ENCODE results near the gene DIS3L2.
"Not testable (repeated sequence)": the region's sequence is repeated elsewhere in the genome, so short reads cannot be mapped to it uniquely, and the experiment has no call there.

The DIS3L2 gene

DNA sequence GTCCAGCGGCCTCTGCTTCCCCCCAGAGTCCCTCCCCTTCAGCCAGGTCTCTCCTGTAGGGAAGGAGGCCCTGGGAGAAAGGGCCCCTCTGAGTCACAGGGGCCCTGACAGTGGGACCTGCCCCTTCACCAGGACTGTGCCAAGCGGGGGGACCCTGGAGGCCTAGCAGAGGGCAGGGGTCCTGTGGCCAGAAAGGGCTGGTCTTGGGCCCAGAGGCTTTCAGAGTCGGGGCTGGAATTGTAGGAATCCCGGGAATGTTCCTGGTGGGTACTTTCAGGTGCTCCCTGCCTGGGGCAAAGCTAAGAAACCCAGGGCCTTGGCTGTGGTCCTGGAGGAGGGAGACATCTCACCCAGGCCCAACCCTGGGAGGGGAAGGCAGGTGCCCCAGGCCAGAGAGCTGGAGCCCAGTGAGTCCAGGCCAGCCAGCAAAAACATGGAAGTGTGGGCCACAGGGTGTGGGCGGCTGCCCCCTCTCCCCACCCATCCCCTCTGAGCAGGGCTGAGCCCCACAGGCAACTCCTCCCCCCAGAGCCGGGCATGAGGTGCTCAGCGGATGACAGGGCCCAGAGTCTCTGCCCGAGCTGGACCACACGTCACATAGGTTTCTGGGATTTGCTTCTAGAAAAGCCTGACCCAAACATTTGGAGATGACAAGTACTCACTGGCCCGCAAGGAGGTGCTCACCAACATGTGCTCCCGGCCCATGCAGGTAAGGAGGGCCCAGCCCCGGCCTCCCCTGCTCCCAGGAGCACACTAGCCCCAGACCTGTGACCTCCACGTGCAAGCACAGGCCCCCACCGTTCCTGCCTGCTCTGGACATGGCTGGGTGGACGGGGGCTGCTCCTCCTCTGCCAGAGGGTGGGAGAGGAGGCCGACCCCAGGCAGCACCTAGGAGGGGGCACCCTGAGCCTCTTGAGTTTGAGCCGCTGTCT lies 368.8 kb downstream of the DIS3L2 start:
- no peak for DNase-seq (ENCODE audit: low read depth in 4 of 4, low spot score in 1 of 4)

DNA sequence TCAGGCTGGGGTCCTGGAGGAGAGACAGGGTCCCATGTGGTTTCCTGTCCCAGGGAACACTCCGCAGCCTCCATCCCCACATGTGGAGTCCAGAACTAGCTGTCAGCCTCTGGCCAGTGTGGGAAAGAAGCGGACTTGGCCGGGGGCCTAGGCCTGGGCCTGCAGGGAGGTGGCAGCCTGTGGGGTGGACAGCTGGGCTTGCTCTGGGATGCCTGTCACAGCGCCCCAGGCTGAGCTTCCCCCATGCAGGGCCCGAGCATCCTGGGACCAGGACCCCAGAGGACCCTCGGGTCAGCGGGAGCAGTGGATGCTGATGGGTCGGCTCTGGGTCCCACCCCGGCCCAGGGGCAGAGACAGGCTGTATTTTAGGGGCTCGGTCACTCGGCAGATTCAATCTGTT lies 369.5 kb downstream of the DIS3L2 start:
- not testable (repeated sequence) for DNase-seq (ENCODE audit: low read depth in 4 of 4, low spot score in 1 of 4)

DNA sequence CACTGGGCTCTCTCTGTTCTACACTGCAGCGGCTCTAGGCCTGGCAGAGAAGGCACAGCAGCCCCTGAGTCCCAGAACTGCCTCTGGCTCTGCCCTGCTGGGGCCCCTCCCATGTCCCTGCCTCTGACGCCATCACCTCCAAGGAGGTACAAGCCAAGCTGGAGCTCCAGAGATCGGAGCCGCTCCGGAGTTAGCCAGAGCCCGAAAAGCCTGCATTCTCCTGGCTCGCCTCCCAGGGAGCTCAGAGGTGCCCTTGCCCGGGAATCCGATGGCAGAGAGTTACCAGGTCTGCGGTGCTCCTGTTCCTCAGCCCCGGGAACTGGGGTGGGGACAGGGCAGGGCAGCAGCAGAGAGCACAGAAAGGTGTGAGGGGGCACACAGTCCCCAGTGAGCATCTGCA lies 370.1 kb downstream of the DIS3L2 start:
- DNase-seq (ENCODE audit: low read depth in 4 of 4, low spot score in 1 of 4): not testable (repeated sequence)

DNA sequence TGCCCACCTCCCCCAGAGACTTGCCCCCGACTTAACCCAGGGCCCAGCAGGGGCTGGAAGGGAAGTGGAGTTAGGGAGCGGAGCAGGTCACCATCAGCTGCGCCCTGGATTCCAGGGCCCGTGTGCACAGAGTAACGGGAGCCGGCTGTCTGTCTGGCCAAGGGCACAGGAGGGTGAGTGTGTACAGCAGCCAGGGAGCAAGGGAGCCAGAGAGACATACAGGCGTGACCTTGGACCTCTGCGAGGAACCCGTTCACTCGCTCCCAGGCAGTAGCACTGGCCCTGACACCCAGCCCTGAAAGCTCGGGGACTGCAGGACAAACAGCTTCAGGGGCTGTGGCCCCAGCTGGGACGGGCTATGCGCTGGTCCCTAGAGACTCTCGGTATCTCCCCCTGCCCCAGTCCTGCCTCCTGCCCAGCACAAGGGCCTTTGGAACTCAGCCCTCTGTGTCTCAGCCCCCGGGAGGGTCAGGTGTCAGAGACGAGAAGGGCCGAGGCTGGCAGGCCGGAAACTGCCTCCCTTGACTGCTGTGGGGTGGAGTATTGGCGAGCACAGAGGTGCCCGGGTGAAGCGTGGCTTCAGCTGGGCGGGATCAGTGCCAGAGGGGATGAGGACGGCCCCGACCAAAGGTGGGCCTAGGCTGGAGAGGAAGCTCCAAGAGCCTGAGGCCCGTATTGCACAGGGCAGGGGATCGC lies 370.9 kb downstream of the DIS3L2 start:
- not testable (repeated sequence) for DNase-seq (ENCODE audit: low read depth in 4 of 4, low spot score in 1 of 4)

DNA sequence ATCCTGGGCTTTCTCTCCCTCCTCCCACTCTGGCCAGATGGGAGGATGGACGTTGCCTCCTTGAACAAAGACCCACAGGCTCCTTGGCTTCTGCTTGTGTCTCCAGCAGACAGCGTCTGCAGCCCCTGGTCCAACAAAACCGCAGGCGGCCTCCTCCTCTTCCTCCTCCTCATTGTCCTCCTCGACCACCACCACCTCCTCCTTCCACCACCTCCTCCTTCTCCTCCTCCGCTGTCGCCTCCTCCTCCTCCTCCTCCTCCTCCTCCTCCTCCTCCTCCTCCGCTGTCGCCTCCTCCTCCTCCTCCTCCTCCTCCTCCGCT lies 371.4 kb downstream of the DIS3L2 start:
- no peak for DNase-seq (ENCODE audit: low read depth in 4 of 4, low spot score in 1 of 4)

DNA sequence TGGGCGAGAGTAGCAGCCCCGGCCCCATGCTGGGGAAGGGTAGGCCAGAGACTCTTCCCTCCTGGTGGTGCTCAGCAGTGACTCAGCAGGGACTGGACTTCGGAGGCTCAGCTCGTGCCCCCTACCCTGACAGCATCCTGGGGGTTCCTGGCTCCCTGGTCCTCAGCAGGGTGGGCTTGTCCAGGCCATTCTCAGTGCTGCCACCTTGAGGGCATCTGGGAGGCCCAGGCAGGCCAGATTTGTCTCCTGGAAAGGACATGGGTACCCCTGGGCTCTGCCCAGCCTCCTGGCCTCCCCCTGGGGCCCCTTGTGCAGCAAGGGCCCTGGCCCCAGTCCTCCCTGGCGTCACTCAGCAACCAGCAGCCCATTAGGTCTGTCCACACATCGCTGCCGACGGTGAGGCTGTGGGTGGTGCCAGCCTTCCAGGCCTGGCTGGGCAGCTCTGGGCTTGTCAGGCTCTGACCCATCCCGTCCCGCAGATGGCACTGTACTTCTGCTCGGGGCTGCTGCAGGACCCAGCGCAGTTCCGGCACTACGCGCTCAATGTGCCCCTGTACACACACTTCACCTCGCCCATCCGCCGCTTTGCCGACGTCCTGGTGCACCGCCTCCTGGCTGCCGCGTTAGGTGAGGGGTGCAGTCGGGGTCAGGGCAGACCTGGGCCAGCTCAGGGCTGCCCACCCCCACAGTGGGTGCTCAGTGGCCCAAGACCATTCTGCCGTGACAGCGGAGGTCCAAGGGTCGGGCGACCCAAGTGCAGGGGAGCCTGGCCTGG lies 372.0 kb downstream of the DIS3L2 start:
- DNase-seq (ENCODE audit: low read depth in 4 of 4, low spot score in 1 of 4): no peak

DNA sequence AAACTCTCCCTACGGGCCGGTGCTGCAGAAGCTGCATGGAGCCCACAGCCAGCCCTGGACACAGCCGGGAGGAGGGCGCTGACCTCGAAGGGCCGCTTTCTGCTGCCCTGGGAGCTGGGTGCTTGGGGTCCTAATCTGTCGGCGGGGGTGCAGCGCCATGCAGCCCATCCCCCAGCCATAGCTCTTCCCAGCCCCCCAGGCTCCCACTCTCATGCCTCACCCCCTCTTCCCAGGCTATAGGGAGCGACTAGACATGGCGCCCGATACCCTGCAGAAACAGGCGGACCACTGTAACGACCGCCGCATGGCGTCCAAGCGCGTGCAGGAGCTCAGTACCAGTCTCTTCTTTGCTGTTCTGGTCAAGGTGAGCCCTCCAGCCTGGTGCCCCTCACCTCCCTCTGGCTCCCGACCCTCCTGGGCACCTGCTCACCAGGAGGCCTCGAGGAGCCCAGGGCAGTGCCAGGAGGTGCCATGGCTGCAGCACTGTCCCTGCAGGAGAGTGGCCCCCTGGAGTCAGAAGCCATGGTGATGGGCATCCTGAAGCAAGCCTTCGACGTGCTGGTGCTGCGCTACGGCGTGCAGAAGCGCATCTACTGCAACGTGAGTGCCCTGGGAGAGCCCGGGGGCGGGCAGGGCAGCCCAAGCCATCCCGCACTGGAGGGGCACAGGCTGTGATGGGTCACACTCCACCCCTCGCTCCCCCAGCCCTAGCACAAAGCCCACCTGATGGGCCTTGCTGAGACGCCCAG lies 372.8 kb downstream of the DIS3L2 start:
- DNase-seq (ENCODE audit: low read depth in 4 of 4, low spot score in 1 of 4): not testable (repeated sequence)

DNA sequence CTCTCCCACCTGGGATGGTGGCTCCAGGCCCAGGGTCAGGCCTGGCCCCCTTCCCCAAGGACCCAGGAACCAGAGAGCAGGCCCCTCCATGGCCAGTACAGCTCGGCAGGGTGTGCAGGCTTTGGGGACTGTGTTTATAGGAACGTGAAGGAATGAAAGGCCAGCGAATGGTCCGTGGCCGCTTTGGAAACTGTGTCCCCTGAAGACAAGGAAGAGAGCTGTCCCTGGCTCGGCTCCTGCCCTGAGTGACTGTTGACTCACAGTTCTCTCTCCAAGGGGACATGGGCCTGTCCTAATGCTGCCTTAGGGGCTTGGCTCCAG lies 373.3 kb downstream of the DIS3L2 start:
- DNase-seq (ENCODE audit: low read depth in 4 of 4, low spot score in 1 of 4): not testable (repeated sequence)

DNA sequence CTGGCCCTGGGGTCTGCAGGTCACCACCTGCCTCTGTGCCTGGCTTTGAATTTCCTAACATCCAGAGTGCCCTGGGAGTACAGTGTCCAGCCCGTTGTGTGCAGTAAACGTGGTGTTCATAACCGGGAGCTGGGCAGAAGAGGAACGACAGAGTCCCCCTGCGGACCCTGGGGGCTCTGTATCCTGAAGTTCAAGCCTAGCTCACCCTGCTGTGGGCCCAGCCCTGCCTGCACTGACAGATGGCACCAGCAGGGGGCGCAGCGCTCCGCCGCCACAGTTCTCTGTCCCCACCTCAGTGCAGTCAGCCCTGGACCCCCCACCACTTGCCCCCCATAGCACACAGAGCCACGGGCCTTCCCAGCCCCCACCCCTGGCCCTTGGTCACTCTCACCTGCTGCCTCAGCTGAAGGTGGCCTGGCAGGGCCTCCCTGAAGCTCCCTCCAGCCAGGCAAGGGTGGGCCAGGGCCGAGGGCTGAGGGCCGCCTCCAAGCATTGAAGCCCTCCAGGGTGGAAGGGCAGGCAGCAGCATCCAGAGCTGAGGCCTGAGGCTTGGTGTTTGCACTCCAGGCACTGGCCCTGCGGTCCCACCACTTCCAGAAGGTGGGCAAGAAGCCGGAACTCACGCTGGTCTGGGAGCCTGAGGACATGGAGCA lies 373.8 kb downstream of the DIS3L2 start:
- not testable (repeated sequence) for DNase-seq (ENCODE audit: low read depth in 4 of 4, low spot score in 1 of 4)

DNA sequence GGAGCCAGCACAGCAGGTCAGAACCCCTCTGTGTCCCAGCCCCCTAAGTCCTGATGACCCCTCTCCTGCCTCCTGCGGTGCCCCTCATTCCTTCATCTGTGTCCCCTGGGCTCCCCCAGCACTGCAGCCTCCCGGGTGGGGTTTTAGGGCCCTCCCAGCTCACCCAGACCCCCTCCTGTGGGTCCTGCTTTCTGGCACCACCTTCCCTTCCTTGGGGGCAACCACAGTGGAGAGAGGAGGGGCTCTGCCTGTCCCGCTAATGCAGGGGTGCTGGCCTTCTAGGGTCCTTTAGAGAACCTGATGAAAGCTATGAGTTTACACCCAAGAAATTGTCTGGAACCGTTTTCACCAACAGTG lies 374.3 kb downstream of the DIS3L2 start:
- DNase-seq (ENCODE audit: low read depth in 4 of 4, low spot score in 1 of 4): no peak

DNA sequence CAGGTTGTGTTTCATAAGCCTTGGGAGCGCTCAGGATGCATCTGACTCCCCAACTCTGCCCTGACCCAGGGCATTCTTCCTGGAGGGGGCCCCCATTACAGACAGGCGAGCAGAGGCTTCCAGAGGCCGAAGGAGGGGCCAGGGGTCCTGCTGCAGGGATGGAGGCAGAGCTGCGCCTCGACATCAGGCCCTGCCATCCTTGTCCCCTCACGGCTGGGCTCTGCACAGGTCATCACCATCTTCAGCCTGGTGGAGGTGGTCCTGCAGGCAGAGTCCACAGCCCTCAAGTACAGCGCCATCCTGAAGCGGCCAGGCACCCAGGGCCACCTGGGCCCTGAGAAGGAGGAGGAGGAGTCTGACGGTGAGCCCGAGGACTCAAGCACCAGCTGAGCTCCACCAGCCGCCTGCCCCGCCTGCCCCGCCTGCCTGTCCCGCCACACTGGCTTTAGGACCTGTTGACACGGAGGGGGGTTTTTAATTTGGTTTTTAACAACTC lies 374.8 kb downstream of the DIS3L2 start:
- DNase-seq (ENCODE audit: low read depth in 4 of 4, low spot score in 1 of 4): no peak

DNA sequence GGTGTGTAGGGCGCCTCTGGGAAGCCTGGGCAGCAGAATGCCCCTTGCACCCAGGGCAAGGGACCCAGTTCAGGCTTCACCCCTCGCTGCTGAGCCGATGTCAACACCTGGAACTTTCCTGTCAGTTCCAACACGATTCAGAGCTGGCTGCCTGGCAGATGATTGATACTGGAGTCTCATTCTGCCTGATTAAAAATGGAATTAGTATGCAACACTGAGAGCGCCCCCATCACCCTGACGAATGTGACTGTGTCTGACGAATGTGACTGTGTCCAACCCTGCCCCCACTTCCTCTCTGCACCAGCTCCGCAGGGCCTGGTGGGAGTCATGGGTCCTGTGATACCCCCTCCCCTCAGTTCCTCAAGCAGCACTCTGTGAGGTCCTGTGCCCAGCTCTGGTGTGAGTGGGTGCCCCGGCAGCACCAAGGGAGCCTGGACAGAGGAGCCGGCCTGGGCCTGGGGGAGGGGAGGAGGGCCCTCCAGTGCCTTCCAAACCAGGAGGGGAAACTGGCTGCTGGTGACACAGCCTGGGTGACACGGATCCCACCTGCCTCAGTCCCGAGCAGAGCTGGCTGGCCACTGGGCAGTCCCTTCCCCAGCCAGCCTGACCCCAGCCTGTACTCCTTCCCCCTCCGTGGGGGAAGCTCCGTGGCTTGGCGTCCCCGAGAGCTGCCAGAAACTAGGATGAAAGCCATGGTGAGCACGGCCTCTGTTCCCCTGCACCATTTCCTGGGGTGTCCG lies 375.6 kb downstream of the DIS3L2 start:
- no peak for DNase-seq (ENCODE audit: low read depth in 4 of 4, low spot score in 1 of 4)

DNA sequence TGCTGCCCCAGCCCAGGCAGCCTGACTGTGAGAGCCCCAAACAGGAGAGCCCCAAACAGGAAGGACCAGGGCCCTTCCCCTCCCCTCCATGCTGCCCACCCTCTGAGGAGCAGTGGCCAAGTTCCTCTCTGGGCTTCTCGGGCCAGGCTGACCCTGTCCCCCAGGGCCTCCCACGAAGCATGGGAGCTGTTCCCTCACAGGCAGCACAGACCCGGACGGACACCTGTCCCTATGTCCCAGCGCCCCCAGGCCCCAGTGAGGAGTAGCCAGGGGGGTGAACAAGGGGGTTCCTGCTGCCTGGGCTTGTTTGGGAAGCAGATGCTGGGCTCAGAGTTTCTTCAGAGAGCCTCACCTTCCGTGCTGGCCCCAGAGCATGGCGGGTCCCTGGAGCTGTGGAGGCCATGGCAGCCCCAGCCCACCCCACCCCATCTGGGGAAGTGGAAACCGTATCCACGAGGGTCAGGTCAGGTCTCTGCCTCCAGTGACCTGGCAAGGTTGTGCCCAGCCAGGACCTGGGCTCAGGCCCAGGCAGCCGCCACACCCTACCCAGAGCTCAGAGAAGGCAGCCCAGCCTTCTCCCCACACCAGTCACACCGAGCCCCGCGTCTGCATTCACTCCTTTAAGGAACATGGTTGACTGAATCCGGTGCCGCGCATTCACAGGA lies 376.7 kb downstream of the DIS3L2 start:
- DNase-seq (ENCODE audit: low read depth in 4 of 4, low spot score in 1 of 4): not testable (repeated sequence)

DNA sequence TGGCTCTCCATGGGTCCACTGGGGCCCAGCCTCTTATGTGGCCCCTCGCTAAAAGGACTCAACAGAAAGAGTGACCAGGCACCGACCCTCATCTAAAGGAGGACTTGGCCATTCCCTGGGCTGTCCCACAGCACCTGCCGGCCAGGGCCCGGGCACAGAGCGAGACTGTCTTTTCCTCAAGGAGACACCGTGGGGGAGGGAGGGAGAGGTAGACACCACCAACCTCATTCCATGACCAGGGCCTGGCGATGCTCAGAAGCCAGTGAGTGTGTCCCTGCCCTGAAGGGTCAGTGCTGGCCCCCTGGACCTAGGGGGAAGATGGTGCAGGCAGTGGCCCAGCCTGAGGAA lies 377.2 kb downstream of the DIS3L2 start:
- no peak for DNase-seq (ENCODE audit: low read depth in 4 of 4, low spot score in 1 of 4)

DNA sequence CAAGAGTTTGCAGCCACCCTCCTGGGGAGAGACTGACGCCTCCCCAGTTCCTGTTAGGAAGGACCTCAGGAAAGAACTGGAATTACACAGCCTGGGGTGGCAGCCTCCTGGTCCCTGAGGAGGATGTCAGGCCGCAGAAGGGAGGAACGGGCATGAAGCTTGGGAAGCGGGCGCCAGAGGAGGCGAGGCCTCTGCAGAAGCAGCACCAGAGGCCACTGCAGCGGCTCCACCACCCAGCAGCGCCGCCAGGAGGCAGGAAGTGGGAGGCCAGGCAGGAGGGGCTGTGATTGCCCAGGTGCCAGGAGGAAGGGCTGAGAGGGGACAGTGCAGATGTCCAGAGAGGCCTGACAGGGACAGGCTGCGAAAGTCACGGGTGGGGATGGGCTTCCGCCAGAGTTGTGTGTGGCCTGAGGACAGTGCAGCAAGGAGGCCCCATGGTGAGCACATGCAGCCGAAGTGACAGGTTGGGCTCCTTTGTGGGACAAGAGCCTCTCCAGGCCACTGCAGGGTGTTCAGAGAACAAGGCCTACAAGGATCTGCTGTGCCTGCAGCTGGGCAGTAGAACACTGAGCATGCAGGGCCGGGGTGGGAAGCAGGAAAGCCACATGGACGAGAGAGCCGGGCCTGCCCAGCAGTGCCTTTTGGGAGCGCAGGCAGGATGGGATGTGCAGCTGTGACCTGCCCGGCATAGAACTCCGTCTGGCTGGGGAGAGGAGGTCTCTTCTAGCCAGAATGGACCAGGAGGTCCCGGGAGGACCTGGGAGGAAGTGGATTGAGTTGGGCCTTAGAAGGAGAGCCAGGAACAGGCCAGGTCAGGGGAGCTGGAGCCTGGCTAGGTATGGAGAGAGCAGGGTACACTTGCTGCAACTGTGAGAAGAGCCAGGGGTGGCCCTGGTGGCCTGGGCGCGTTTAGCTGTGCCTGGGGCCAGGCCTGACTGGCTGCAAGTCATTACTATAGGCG lies 377.9 kb downstream of the DIS3L2 start:
- no peak for DNase-seq (ENCODE audit: low read depth in 4 of 4, low spot score in 1 of 4)

DNA sequence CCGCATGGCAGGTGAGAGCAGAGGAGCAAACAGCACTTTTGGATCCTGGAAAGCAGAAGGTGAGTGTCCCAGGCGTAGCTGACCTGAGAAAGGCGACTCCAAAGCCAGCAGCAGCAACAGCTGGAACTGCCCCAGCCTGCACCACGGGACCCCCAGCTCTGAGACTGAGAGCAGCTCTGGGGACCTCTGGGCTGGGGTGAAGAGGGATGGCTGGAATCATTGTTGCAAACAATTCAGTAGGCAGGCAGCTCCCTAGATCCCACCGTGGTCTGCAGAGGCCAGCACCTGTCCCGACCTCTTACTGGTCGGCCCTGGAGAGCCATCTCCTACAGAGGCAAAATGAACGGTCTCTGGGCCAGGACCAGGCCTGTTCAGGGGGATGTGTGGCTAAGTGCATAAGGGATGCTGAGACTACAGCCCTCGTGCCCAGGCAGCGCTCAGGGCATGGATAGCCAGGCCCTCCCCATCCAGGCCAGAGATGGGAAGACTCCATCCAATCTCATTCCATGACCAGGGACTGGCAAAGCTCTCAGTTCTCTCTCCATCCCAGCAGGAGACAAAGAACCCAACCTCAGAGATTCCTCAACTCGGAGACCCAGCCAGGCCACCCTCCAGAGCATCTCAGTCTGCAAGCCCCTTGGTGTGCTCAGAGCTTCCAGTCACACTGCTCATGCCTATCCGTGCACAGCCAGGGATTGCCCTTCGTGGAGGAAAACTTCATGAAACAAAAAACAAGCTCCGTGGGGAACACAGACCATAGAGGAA lies 378.8 kb downstream of the DIS3L2 start:
- DNase-seq (ENCODE audit: low read depth in 4 of 4, low spot score in 1 of 4): no peak

DNA sequence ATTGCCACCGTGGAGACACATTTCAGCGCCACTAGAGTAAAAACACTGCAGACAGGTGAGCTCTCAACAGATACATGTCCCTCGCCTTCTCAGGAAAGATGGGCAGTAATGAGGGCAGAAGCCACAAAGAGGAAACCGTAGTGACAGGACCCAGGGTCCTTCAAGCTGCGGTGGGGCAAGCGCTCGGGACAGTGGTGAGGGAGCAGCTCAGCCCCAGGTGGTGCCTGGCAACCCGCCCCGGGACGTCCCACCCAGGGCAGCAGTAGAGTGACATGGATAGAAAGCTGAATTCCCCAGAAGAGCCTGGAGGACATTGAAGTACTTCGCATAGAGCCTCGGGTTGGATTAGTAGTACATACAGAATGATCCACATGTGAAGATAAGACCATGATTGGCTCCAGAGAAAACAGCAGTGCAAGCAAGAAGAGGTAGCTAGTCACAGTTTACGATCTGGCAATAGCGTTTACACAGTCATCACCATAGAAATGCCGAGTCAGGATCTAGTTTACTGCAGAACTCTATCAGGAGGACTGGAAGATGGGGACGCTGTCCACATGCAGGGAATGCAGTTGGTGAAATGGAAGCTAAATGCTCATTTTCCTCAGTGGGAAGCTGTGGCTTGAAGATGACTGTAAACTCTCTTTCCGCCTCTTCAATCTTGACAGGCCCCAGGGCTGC lies 379.7 kb downstream of the DIS3L2 start:
- no peak for DNase-seq (ENCODE audit: low read depth in 4 of 4, low spot score in 1 of 4)

All from stimulated activated CD4-positive, alpha-beta T cell treated with anti-CD3 and anti-CD28 coated beads, Interleukin-1b, Interleukin-23, amount 100 ng/mL, for 24 hours (primary cell).